Fibroblast of skin of right biceps (primary cell): Measurements from ENCODE around the gene SORT1.
"Not testable (repeated sequence)": the region's sequence is repeated elsewhere in the genome, so short reads cannot be mapped to it uniquely, and the experiment has no call there.

ENCODE experiments used
- DNase-seq: peaks from one replicate; pipeline ENCODE4 v3.0.0-alpha.2; 2013

The SORT1 gene

GRCh38 chr1:109396871-109397580, 692 bp downstream of the SORT1 start:
- no peak for DNase-seq

- no peak for DNase-seq
Observed at GRCh38 chr1:109396513-109396839, 1.2 kb downstream of the SORT1 start.

- peak; percentile 76 for DNase-seq
Observed at GRCh38 chr1:109395602-109396512, 1.9 kb downstream of the SORT1 start.

DNA sequence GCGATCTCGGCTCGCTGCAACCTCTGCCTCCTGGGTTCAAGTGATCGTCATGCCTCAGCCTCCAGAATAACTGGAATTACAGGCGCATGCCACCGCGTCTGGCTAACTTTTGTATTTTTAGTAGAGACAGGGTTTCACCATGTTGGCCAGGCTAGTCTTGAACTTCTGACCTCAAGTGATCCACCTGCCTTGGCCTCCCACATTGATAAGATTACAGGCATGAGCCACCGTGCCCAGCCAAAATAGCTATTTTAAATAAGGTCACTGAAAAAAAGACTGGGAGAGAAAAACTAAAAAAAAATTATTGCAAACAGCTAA, 2.5 kb downstream of the SORT1 start:
- DNase-seq, result not testable (repeated sequence)

GRCh38 chr1:109394591-109395281, 3.0 kb downstream of the SORT1 start:
- no peak for DNase-seq

DNA sequence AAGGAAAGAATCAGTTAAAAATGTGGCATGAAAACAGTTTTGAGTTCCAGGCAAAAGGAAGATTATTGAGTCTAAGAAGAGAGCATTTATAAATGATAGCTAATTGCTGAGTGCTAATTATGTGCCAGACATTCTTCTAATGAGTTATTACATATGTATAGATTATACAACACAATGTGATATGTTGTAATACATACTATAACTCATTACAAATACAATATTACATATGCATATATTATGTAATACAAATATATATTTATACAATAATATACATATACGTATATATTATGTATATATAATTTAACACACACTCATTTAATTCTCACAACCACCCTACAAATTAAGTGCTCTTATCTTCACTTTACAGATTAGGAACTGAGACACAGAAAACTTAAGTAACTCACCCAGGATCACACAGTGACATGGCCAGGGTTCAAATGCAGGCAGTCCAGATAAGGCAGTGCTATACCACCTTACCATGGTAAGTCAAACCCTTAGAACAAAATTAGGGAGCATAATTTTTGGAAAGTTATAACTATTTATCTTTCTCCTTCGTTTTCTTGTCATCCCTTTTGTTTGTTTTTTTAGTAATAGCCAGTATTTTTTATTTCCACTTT, 4.0 kb downstream of the SORT1 start:
- DNase-seq, result no peak

GRCh38 chr1:109392788-109393616, 4.7 kb downstream of the SORT1 start:
- DNase-seq, result peak; percentile 42

- peak; percentile 20 for DNase-seq
Observed at GRCh38 chr1:109392037-109392787, 5.5 kb downstream of the SORT1 start.

- DNase-seq, result no peak
Observed at GRCh38 chr1:109391626-109392025, 6.1 kb downstream of the SORT1 start.

GRCh38 chr1:109391157-109391556, 6.6 kb downstream of the SORT1 start:
- peak; percentile 46 for DNase-seq

- DNase-seq, result no peak
Observed at GRCh38 chr1:109389638-109390341, 7.9 kb downstream of the SORT1 start.

DNA sequence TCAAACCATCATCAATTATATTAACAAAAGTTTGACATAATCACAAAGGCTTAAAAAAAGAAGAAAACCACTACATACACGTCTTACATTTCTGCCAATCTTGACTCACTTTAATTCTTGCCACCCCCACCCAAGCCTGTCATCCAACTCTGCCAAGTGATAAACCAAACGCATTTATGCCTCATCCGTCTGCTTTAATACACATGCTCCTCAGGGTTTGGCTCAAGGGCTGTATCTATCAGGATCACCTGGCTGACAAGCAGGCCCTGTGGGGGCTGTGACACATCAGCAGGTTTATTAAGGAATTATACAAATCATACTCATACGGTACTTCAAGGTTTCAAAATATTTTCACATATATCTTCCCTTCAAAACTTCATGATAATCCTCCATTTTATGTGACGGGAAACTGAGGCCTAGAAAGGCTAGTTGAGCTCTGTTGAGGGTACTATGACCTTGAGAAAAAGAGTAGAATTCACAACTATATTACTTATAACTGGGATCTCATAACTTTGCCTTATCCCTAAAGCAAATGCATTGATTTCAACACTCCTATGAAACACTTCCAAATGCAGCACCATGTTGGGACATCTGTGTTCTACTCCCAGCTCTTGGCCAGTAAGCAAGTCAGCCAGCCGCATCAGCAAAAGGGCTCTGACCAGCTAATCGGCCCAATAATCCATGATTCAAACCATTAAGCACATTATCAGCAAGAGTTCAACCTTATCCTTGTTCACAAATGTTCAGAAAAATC, 8.7 kb downstream of the SORT1 start:
- no peak for DNase-seq

GRCh38 chr1:109388208-109388711, 9.5 kb downstream of the SORT1 start:
- no peak for DNase-seq

GRCh38 chr1:109386054-109386717, 11.5 kb downstream of the SORT1 start:
- DNase-seq, result no peak

DNA sequence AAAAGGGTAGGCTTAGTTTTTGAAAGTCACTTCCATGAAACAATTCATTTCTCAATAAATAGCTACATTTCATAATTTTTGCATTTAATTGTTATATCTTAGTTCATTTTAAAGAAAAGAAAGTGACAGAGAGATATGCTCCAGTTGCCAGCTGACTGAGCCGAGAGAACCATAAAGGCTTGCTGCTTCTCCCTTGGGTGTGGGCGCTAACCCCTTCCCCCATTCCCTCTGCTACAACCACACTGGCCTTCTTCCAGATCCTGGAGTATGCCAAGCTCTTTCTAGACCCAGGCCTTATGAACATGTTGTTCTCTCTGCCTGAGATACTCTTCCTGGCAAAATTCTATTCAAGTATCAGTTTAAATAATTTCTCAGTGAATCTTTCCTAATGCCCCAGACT, 12.3 kb downstream of the SORT1 start:
- DNase-seq, result no peak

GRCh38 chr1:109383854-109384253, 13.9 kb downstream of the SORT1 start:
- no peak for DNase-seq

GRCh38 chr1:109383087-109383779, 14.5 kb downstream of the SORT1 start:
- no peak for DNase-seq

- no peak for DNase-seq
Observed at GRCh38 chr1:109381573-109381972, 16.1 kb downstream of the SORT1 start.

- DNase-seq, result no peak
Observed at GRCh38 chr1:109379907-109380306, 17.8 kb downstream of the SORT1 start.
